GM21360 (cell line): ENCODE data around the gene MST1.
A peak's percentile ranks its signal among the peaks of the same experiment; 100 is the strongest.

Experiments
- ATAC-seq: cut with Tn5 transposase; IDR thresholded peaks from one replicate; pipeline ENCODE4 v1.9.1; 2021; ENCODE audit warnings: mild to moderate bottlenecking, moderate library complexity; ENCODE audit not compliant: unreplicated experiment

Gene MST1

DNA sequence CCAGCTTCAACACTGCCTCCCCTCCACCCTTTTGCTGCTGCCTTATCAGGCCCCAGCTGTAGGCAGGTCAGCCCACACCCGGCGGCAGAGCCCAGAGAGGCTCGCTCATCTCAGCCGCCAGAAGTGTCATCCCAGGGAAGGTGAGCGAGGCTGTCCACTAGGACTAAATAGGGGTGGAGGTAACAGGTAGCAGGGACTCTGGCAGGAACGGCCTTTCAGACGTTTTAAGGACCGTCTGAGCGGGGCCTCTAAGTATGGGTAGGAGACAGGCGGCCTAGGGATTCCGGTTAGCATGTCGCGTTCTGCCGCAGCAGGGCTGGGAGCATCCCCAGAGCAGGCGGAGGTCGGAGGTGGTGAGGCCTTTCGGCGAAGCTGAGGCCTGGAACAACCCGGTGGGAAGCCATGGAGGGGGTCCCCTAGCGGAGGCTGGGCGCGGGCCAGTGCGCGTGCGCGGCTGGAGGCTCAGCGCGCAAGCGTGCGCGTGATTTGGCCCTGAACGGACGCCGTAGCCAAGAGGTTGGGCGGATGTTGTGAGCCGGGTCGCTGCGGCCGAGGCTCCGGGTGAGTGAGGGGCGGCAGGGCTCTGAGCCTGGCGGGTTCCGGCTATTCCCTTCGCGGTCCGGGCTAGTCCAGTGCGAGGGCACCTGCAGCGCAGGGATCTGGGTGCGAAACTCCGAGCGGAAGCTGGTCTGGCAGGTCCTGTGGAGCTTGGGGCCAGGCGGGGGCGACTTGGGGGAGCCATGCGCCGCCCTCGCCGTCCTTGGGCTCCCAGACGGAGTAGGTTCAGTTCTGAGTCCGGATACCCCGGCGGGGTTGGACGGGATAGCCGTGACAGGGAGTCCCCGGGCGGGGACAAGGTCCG is at the start of gene MST1, which contains the start of gene RNF123:
Gene MST1 (minus strand): TSS at position 429 of the 862 bp plus-strand sequence. CDS start 783 bp downstream, outside the sequence.
Gene RNF123 (plus strand): TSS at position 512 of the 862 bp plus-strand sequence. CDS start 1,609 bp downstream, outside the sequence.
- peak; percentile 45 for ATAC-seq

DNA sequence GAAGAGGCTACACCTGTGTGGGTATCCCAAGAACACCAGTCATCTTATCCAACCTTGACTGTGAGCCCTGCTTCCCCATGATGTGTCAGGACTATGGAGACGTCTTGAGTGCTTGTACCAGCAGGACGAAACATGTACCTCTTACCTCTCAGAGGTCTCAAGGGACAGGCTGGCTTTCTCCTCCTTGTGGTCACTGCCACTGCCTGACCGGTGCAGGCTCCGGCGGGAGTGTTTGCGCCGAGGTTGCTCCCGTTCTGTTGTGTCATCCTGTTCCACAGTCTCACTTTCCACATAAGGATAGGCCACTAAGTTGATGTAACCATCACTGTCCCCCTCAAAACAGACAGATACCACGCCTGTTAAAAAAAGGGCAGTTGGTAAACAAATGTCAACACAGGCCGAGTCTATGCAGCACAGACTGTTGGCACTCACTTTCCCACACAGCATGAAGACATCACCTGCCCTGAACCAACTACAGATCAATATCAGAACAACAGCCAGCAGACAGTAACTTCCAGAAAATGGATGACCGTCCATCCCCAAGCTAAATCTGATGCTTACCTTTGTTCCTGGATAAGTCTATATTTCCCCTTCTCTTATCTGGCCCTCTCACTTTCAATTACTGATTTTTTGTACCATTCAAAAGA is 48.9 kb upstream of the MST1 start:
- no peak for ATAC-seq

DNA sequence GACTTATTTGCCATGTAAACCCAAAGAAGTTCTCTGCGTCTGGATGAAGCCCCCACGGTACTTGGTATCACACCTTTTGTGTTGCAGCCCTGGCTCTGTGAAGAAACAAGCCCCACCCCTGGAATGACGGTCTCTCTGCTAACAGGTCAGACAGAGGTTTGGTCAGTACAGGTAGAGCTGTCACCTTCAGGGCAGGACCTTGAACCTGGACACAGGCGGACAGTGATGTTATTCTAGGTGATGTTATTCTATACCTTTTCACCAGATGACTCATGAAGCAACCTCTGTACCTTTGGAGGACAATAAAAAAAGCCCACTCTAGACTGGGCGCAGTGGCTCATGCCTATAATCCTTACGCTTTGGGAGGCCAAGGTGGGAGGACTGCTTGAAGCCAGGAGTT is 45.5 kb upstream of the MST1 start:
- ATAC-seq: no peak

DNA sequence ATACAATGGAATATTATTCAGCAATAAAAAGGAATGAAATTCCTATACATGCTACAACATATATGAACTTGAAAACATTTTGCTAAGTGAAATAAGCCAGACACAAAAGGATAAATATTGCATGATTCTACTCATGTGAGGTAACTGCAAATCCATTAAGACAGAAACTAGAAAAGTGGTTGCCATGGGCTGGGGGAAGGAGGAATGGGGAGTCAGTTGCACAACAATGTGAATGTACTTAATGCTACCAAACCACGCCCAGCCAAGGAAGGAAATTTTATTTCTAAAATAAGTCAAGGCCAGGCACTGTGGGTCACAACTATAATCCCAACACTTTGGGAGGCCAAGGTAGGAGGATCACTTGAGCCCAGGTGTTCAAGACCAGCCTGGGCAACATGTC is 44.3 kb upstream of the MST1 start:
- ATAC-seq: no peak

DNA sequence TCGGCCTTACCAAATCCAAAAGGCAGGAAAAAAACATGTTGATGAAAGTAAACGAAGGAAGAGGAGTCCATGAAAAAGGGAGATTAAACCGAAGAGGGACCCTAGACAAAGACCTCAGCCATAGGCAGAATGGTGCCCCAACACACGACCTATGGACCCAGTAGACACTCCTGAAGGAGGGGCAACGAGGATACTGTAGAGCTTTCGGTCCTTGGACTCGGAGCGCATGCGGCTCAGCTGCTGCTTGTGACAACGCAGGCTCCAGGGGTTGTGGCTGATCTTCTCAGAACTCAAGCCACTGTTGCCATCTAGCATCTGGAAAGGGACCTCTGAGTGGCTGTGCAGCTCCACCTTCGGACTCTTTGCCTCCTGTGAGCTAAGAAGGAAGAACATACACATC is 43.3 kb upstream of the MST1 start:
- no peak for ATAC-seq

DNA sequence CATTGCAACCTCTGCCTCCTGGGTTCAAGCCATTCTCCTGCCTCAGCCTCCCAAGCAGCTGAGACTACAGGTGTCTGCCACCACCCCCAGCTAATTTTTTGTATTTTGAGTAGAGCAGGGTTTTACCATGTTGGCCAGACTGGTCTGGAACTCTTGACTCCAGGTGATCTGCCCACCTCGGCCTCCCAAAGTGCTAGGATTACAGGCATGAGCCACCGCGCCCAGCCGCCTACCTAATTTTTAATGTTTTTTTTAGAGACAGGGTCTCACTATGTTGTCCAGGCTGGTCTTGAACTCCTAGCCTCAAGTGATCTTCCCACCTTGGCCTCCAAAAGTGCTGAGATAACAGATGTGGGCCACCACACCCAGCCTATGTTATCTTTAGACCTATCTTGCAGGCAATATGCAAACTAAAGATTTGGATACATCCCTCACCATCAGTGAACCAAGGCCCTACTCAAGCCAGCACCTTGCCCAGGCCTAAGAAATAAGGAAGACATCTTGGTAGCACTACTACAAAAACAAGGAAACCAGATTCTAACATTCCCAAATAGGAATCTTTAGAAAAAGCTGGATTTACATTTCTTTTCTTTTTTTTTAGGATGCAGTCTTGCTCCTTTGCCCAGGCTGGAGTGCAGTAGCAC is 40.8 kb upstream of the MST1 start:
- no peak for ATAC-seq

DNA sequence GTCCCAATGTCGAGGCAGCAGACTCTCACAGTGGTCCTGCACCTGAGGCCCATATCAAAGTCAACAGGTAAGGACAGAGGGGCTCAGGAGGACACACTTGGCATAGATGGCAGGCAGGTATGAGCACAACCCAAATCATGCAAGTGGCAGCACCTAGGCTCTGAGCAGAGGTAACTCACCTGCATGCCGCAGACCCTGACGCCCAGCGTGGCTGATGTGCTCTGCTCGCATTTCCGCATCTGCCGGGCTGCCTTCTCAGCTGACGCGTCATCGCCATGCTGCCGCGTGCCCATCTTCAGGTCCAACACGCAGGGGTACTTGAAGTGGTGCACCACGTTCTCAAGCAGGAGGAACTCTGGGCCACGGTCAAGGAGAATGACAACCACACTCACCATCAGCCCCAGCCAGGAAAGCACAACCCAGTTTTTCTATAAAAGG is 38.7 kb upstream of the MST1 start:
- no peak for ATAC-seq

DNA sequence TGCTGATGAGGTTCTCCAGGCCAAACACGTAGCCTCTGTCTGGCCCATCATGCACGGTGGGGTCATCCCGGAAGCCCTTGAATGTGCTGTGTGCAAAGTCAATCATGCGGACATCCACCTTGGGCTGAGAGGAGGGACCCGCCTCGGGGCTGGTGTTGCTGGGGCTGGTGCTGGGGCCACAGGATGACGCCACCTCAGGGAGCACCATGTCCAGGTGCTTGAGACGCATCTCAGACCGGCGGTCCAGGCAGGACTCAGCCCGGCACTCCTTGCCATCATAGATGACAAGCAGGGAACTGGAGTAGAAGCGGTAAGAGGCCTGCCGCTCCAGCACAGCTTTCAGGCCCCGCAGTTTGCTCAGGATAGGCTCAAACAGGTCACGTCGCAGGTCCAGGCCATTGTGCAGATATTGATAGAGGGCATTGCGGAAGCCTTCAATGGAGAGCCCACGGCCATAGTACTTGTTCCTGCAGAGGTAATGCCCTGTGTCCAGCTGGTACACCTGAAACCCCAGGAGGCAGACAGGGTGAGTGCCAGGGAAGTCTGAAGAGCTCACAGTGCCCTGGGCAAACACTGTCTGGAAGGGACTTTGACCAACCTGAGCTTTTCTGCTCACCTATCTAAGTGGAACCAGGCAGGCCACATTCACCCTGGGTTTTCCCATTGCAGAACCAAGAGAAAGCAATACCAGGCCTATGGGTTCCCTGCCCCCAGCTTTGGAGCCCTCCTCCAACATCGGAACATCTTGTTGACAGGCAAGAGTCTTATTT is 38.1 kb upstream of the MST1 start:
- no peak for ATAC-seq

DNA sequence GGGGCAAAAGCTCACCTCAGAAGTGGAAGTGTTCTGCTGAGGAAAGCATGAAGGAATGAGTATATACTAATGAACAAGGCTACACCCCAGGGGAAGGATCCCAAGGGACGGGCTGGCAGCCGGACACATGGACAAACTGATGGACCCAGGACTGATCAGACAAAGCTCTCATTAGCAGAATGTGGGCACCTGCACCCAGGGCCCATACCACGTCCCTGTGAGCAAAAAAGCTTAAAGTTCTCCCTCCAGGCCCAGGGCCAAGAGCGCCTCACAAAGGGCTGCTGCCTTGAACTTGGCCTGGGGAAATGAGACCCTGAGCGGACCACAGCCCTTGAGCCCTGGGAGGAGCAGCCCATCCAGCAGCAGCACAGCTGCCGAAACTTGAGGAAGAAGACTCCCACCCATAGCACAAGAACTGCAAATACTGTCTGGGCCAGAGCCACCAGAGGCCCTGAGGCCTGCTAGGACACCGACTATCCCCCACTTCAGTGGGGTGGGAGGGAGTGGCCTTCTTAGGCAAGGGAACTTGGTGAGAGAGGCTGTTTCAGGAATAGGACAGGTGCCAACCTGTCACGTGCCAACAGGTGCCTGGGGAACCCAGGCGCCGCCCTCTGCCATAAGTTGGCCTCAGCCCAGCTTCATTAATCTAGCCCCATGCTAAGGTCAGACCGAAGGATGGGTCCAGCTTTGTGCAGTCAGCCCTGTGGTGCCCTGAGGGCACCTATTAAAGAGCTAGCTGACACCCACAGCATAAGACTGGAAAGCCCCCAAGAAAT is 36.8 kb upstream of the MST1 start:
- ATAC-seq: no peak

DNA sequence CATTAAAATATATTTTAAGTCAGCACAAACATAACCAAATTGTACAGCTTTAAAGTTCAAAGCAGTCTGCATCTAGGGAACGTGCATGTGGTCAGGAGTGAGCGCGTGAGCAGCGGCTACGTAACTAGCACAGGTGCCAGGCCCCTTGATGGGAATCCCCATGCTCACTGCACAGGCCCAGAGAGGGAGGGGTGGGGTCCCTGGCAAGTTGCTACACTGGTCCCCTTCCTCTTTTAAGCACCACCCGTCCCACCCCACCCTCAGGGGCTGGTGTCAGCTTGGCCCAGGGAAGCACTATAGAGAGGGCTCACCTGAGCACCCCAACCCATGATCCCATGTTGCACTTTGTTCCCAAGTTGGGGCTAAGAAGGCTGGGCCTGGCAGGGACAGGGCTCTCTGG is 35.3 kb upstream of the MST1 start:
- ATAC-seq: no peak

DNA sequence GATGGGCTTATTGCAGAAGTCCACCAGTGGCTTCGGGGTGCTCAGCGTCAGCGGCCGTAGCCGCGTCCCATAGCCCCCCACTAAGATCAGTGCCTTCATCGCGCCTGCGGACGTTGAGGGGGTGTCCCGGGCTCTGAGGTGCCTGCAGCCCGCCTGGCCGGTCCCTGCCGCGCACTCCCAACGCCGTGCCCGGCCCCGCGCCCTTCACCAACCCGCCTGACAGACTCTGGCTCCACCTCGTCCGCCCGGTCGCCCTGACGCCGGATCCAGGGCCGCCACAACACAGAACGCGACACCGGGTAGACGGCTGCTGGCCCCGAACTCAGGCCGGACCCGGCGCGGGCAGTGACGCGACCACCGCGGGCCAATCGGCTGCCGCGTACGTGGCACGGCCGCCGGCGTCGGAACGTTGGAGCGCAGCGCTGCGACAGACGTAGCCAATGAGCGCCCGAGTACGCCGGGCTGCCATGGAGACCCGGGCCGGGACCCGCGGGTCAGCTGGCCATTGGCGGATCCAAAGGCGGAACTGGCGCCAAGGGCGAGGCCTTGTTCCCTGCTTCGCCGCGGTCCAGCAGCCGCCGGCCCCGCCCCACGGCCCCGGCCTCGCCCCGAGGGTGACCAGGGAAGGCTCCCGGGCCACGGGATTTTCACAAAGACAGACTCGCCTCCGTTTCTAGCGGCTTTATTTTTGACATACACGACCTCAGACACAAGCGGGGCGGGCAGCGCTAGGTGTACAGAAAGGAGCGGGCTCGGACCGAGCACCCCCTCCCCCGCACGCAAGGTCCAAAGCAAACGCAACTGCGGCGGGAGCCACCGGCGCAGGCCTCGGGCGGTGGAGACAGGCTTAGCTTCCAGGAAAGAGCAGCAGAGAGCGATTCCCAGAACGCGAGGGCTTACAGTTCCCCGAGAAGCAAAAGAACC is 34.6 kb upstream of the MST1 start, which contains the start of gene GMPPB:
Gene GMPPB (minus strand): TSS at position 324 of the 924 bp plus-strand sequence. CDS start 225 bp downstream, at position 99.
- peak; percentile 76 for ATAC-seq

DNA sequence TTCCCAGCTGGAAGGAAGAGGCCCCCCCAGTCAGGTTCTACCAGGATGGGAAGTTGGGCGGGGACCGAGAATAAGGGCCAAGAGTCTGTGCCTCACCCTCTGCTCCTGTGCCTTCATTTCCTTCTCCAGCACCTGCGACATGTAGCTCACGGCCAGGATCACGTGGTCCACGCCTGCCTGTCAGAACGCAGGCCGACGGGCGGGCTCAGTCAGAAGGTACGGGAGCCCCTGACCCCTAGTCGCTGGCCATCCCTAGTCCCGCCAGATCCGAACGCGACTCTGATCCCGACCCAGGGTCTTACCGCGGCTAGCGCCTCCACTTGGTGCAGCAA is 34.0 kb upstream of the MST1 start:
- ATAC-seq: no peak

DNA sequence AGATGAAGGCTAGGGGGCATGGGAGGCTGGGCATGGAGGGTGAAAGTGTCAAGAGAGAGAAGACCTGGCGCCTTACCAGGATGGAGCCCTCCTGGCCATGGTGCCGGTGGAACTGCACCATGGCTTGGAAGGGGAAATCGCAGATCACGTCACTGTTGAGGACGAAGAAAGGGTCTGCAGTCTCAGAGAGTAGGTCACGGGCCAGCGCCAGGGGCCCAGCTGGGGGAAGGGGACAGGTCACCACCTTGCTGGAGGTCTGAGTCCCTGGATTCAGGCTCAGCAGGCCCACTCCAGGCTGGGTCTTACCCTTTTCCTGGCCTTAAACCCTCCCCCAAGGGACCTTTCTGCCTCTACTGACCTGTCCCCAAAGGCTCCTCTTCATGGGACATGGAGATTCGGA is 33.6 kb upstream of the MST1 start:
- ATAC-seq: no peak

DNA sequence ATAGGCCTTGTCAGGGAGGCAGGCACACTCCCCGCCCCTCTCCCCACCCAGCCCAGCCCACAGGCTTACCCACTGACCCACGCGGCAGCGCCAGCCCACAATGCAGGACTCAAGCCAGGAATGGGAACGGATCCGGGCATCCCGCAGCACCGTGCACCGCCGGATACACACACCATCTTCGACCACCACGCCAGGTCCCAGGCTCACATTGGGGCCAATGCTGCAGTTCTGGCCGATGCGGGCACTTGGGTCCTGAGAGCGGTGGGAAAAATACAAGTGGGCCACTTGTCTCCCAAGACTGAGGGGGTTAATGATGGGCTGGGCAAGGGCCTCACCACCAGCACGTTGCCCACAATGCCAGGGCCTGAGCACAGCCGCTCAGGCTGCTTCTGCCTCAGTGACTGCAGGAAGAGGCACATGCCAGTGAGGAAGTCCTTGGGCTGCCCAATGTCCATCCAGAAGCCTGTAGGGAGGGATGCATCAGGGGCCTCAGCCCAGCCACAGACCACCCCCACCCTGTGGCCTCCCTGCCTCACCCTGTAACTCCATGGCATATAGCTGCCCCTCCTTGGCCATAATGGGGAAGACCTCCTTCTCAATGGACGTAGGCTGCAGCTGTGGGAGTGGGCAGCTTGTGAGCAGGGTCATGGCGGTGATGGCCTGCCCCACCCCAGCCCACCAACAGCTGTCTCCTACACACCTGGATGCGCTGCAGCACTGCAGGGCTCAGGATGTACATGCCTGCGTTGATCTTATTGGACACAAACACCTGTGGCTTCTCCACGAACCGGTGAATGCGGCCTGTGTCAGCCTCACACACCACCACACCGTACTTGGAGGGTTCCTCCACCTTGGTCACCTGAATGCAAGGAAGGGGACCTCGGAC is 32.9 kb upstream of the MST1 start:
- no peak for ATAC-seq

DNA sequence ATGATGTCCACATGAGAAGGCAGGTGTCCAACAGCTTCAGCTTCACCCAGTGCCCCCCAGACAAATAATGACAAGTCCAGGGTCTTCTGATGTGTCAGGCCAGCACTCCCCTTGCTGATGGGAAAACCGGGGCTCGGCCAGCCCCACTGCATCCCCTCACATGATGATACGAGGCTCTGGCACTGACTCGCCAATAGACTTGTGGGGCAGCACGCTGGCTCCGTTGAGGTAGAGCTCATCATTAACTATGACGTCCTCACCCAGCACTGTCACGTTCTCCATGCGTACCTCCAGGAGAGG is 32.3 kb upstream of the MST1 start:
- no peak for ATAC-seq

DNA sequence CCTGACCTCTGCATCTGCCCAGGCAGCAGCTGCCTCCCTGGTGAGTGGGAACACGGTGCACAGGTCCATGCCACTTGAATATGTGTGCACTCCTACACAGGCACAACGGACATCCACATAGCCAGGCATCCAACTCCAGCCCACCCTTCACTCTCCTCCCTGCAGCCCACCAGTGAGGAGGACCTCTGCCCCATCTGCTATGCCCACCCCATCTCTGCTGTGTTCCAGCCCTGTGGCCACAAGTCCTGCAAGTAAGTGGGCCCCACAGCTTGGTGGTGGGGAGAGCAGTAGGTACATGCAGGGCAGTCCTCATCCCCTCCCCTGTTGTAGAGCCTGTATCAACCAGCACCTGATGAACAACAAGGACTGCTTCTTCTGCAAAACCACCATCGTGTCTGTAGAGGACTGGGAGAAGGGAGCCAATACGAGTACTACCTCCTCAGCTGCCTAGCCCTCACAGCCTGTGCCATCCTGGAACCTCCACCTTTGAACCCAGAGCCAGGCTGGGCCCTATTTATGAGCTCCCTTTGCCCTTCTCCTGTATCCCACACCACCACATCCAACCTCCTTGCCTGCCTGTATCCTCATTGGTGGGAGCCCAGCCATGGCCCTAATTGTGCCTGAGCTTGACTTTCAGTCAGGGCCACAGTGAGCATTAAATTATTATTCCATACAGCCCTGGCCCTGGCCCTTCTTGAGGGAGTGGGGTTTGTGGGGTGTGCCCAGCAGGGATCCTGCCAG is 31.8 kb upstream of the MST1 start:
- no peak for ATAC-seq

DNA sequence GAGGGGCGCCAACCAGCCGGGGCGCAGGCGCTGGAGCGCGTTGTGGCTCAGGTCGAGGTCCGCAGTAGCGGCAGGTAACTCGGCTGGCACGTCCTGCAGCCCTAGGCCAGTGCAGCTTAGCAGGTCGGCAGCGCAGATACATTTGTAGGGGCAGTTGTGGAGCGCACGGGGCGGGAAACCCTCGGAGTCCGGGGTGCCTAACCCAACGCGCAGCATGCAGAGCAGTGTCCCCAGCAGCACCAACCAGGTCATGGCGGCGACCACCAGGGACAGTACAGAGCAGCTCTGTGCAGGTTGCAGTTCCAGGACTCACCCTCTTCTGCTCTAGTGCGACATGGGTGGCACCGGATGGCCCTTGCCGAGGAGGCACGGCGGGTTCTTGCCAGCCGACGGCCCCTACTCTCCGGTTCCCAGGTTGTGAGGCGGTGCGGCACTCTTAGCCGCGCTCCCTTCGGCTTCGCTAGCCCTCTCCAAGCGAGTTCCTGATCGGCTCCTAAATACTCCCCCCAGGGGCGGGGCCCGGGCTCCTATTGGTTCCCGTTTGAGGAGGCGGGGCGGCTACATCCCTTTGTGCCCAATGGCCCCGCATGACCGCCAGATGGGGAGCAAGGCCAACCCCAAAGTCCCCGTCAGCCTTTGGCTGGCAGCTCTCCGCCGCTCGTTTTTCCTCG is 30.1 kb upstream of the MST1 start, which contains the start of gene AMIGO3:
Gene AMIGO3 (minus strand): TSS at position 471 of the 671 bp plus-strand sequence. CDS start 219 bp downstream, at position 252.
- peak; percentile 40 for ATAC-seq
